ENCODE results near the gene CDH12.
A peak's percentile ranks its signal among the peaks of the same experiment; 100 is the strongest.

CDH12 gene

GRCh38 chr5:21704974-21705668, 1148.0 kb downstream of the CDH12 start:
- H3K79me2 ChIP-seq (ENCODE audit: insufficient read depth, low read length) = no peaks in the 10 kb centered on the region
- H3K9ac ChIP-seq (ENCODE audit: low read length) = no peak overlapping the region
- H3K9me2 ChIP-seq (replicated peaks; ENCODE audit: insufficient read depth, low read length) = no peaks in the 10 kb centered on the region
- no peaks in the 10 kb centered on the region for H3F3A ChIP-seq (ENCODE audit: insufficient read depth)
- H3K27me3 ChIP-seq (ENCODE audit: low read length) = no peaks in the 10 kb centered on the region
- H3K4me3 ChIP-seq (ENCODE audit: insufficient read depth, low read length, poor library complexity, severe bottlenecking) = no peak overlapping the region
- H3K27ac ChIP-seq (ENCODE audit: low read depth, low read length) = no peak overlapping the region
- H3K9me3 ChIP-seq (ENCODE audit: insufficient read depth, low read length) = no peaks in the 10 kb centered on the region
- H3K4me2 ChIP-seq (ENCODE audit: low read depth, low read length, poor library complexity, severe bottlenecking) = no peak overlapping the region
- H3K36me3 ChIP-seq (ENCODE audit: low read length) = no peaks in the 10 kb centered on the region
- TF ChIP-seq CTCF (IDR thresholded peaks at IDR 0.05; ENCODE audit: insufficient read depth, low read length, poor library complexity, severe bottlenecking) (no peak), EZH2phosphoT487 (conservative IDR thresholded peaks at IDR 0.05; ENCODE audit: low read length) (no peak)
- H2AFZ ChIP-seq (ENCODE audit: low read depth, low read length, severe bottlenecking) = no peak overlapping the region
- no peaks in the 10 kb centered on the region for H4K20me1 ChIP-seq (ENCODE audit: low read depth, low read length)

DNA sequence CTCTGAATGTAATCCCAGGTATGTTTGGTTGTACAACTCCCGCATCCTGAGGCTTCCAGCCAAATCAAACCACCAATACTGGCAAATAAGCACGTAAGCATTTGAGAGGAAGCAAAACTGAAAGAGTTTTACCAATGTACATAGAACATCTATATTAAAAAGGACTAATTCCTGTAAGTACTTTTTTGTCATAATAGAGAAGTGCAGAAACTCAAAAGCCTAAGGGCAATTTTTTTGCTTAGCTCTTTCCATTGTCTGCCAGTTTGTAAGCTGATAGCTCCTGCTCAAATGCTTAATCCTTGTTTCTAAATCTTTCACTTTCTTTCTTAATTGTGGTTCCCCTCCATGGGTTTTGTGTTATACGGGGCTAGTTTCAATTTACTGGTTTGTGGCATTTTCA, 1151.8 kb downstream of the CDH12 start:
- H3K36me3 ChIP-seq (ENCODE audit: low read length) = no peaks in the 10 kb centered on the region
- H3F3A ChIP-seq (ENCODE audit: insufficient read depth) = no peaks in the 10 kb centered on the region
- no peak overlapping the region for H3K4me3 ChIP-seq (ENCODE audit: insufficient read depth, low read length, poor library complexity, severe bottlenecking)
- no peaks in the 10 kb centered on the region for H3K79me2 ChIP-seq (ENCODE audit: insufficient read depth, low read length)
- no peak overlapping the region for H3K9ac ChIP-seq (ENCODE audit: low read length)
- no peaks in the 10 kb centered on the region for H3K9me2 ChIP-seq (replicated peaks; ENCODE audit: insufficient read depth, low read length)
- no peaks in the 10 kb centered on the region for H3K27me3 ChIP-seq (ENCODE audit: low read length)
- peak overlapping the region; percentile 9 for H2AFZ ChIP-seq (ENCODE audit: low read depth, low read length, severe bottlenecking)
- TF ChIP-seq EZH2phosphoT487 (conservative IDR thresholded peaks at IDR 0.05; ENCODE audit: low read length) (no peak), CTCF (IDR thresholded peaks at IDR 0.05; ENCODE audit: insufficient read depth, low read length, poor library complexity, severe bottlenecking) (no peak)
- no peak overlapping the region for H3K4me2 ChIP-seq (ENCODE audit: low read depth, low read length, poor library complexity, severe bottlenecking)
- H3K9me3 ChIP-seq (ENCODE audit: insufficient read depth, low read length) = no peaks in the 10 kb centered on the region
- no peak overlapping the region for H3K27ac ChIP-seq (ENCODE audit: low read depth, low read length)
- H4K20me1 ChIP-seq (ENCODE audit: low read depth, low read length) = no peaks in the 10 kb centered on the region
